GM19240 (cell line): ENCODE data around the gene TNFRSF14.
"Not testable (repeated sequence)": the region's sequence is repeated elsewhere in the genome, so short reads cannot be mapped to it uniquely, and the experiment has no call there.

Source experiments
- DNase-seq: peaks from one replicate; pipeline ENCODE4 v3.0.0; 2011; ENCODE audit warnings: low spot score; ENCODE audit not compliant: insufficient read length

TNFRSF14 gene

DNA sequence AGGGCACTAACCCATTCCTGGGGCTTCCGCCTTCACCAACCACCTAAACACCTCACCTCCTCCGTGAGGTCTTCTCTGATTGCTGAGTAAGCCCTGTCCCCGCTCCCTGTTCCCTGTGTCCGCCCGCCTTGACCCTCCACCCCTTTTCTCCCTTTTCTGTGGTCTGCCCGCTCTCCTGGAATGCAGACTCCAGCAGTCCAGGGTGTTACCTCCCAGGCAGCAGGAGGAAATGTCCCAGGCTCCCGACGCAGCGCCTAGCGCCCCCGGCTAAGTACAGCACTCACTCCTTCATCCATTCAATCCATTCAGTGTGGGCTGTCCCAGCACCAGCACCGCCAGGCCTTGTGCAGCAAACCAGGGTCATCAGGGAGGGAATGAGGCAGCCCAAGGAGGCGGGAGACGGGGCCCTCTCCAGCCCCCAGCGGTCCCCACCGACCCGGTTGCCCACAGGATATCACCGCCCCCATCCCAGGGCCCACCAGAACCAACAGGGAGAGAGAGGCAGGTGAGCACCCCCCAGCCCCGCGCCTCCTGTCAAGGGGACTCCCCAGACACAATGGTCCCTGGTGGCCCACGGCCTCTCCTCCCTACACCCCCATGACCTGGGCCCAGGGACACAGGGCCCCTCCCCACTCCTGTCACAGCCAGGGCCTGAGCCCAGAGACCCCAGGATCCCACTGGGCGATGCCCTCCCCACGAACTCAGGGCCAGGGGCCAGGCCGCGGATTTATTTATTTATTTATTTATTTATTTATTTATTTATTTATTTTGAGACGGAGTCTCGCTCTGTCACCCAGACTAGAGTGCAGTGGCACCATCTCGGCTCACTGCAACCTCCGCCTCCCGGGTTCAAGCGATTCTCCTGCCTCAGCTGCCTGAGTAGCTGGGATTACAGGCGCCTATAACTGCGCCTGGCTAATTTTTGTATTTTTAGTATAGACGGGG is 10.2 kb downstream of the TNFRSF14 start:
- no peak for DNase-seq

DNA sequence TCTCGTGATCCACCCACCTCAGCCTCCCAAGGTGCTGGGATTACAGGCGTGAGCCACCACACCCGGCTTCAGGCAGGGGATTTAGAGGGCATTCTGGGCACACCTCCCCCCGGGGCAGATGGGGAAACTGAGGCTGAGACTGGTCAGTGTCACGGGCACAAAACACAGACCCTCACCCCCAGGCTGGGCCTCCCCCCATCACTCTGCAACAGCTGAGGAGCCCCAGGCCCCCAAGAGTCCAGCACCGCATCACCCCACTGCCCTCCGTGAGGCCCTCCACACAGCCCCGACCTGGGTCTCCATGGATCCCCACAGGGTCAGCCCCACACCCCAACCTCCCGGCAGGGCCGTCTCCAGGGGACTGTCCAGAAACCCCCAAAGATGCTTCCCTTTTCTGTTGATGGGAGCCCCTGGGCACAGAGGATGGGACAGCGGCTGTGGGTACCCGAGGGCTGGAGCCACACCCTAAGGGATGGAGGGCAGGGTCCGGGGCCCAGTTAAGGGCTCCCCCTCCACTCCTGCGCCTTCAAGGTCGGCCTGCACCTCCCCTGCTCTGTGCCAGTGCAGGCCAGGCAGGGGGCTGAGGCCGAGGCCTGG is 11.0 kb downstream of the TNFRSF14 start:
- DNase-seq, result no peak

DNA sequence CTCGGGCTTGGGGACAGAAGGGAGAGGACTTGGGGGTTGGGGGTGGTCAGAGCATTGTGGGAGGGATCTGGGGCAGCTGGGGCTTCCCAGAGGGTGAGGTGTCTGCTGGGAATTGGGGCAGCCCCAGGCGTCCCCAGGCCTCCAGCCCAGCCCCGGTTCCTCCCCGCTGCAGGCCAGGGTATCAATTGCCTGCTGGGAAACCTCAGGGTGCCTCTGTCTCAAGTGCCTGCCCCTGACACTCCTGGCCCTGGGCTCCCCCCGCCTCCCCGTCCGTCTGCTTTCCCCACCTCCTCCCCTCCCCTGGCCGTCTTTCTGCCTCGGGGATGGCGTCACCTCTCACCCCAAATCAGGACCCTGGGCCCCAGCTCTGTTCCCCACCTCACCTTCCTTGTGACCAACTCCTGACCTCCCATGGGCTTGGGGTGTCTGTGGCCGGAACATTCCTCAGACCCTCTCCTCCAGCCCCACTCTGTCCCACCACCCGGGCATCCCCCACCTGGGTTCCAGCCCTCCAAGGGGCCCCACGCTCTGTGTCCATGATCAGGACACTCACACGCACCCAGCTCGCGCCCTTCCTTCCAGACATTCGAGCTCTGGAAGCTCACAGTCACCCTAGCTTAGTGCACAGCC is 12.1 kb downstream of the TNFRSF14 start:
- DNase-seq, result not testable (repeated sequence)

DNA sequence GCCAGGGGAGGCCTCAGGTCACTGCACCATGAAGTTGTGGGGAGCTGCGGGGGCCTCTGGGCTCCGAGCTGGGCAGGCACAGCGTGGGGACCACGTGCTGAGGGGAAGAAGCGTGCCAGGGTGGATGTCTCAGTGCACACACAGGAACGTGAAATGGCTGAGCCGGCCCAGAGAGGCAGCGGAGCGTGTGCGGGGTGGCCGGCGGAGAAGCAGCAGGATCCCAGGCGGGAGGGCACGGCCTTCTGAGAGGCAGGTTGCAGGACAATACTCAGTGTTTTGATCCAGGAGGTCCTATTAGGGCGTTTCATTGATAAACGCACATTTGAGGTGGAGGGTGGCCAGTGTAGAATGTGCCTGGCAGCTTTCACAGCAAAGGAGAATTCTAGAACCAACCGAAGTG is 12.9 kb downstream of the TNFRSF14 start:
- DNase-seq, result no peak

DNA sequence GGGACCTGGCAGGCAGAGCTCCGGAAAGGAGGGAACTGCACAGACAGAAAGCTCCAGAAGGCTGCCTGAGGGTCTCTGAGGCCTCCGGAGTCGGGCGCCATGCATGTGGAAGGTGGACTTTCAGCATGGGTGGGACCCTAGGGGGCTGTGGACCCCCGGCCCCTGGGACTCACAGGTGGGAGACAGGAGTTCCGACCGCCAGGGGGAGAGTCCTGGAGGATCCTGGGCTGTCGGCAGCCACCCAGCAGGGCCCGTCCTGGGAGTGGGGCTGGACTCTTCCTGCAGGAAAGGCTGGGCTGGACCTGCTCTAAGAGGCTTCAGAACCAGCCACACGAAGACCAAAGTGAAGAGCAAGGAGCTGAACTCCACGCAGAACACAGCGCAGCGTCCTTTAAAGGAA is 13.5 kb downstream of the TNFRSF14 start:
- not testable (repeated sequence) for DNase-seq

DNA sequence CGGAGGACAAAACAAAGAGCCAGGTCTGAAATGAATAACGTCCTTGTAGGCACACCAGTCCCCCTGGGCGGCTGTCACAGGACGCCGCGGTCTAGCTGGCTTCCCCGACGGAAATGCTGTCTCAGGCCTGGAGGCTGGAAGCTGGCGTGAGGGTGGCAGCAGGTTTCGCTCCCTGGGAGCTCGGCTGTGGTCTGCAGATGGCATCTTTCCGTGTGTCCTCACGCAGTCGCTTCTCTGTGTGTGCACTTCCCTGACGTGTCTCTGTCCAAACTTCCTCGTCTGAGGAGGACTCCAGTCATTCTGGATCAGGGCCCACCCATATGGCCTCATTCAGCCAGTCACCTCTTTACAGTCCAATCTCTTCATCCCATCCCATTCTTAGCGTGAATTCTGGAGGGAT is 14.2 kb downstream of the TNFRSF14 start:
- DNase-seq, result no peak

DNA sequence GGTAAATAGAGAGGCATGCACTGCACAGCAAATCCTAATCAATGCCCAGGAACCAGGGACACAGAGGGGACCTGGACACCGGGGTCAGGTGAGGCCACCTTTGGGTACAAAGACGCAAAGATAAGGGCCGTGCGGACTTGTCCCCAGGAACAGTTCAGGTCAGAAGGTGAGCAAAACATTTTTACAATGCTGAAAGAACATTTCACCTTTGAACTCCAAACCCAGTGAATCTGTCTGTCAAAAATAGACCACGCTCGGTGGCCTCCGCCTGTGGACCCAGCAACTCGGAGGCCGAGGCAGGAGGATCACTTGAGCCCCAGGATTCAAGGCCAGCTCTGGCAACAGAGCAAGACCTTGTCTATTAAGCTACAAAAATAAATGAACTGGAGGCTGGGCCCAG is 15.2 kb downstream of the TNFRSF14 start:
- DNase-seq, result no peak

DNA sequence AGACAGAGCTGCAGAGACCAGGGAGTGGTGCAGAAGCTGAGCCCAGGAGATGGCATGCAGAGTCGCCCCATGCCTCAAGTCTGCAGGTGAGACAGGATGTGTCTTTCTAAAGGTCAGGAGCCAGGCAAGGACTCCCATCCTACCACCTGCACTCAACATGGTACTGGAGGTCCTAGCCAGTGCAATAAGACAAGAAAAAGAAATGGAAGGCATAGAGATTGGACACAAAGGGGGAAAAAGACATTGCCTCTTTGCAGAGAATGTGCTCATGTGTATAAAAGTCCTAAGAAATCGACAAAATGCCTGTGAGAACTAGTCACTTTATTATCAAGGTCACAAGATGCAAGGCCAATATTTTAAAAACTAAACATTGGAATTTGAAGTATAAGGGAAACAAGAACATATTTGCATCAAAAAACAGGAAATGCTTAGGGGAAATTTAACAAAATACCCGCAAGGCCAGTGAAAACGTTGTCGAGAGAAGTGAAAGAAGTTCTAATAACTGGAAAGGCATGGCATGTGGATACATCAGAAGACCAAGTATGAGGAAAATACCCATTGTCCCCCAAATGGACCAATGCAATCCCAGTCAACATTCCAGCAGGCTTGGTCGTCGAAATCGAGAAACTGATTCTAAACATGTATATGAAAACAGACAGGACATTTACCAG is 17.2 kb downstream of the TNFRSF14 start:
- no peak for DNase-seq

DNA sequence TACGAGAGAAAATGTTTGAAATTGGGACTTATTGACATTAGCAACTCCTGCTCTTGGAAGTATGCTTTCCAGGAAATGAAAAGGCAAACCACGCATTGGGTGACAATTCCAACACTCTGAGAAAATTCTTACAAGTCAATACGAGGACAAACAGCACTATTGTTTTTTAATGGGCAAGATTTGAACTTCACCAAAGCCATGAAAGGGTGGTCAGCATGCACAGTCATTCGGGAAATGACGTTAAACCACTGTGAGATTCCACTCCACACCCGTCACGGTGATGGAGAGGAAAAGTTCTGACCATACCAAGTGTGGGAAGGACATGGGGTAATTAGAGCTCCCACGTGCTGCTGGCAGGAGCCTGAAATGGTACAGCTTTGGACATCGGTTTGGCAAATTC is 18.2 kb downstream of the TNFRSF14 start:
- no peak for DNase-seq

DNA sequence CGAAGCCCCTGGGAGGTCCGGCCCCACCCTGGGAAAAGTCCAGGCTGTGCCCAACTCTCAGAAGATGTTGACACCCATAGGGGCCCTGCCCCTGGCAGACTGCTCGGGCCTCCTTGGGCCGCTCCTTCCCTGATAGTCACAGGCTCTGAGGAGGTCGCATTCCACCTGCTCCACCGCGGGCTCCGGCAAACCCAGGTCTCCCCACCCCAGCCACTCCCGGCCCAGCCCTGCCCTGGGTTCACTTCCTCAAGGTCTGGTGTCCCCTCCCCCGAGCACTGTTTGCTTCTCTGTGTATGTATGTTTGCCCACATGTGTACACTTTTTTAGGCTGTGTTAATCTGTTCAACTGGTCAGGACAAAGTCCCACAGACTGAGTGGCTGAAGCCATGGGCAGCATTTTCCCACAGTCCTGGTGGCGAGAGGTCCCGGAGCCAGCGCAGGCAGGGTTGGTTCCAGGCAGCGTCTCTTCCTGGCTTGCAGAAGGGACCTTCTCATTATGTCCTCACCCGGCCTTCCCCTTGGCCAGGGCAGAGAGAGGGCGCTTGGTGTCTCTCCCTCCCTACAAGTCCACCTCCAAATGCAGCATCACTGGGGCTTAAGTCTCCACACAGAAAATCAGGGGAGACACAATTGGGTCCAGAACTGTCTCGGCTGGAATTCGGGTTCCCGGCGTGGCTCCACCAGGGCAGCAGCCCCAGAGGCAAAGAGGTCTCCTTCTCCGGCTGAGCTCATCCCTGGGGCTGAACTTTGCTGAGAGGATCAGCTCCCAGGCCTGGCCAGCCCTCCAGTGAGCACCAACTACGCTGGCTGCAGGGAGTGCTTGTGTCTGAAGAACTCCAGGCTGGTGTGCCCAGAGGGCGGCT is 19.9 kb downstream of the TNFRSF14 start:
- no peak for DNase-seq

DNA sequence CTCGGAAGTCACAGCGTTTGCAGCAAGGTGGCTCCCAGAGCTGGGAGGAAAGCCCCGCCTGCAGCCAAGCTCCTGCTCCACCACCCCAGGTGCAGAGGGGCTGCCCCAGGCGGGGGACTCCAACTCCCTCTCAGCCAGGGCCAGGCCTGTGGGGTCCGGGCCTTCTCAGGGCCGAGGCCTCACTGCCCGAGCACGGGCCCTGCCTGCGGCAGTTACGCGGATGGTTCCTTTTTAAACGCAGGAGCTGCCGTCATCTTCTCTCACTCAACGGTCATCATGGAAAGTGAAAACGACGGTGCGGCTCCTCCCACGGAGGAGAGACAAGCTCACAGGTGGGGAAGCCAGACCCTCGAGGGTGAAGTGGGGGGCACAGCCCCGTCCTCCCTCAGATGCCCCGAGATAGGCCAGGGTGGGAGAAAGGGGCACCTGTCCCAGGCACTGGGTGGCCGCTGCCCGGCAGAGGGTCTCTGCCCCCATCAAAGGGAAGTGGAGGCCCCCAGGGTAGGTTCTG is 21.4 kb downstream of the TNFRSF14 start:
- DNase-seq, result not testable (repeated sequence)

DNA sequence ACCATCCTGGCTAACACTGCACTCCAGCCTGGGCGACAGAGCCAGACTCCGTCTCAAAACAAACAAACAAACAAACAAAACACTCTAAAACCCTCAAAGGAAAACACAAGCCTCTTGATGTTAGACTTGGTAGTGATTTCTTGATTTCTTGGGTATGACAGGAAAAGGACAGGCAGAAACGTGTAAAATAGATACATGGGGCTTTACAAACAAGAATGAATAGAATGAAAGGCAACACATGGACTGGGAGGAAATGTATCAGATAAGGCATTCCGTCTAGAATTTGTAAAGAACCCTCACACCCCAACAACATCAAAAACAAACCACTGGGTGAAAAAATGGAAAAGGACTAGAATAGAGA is 22.6 kb downstream of the TNFRSF14 start:
- no peak for DNase-seq

DNA sequence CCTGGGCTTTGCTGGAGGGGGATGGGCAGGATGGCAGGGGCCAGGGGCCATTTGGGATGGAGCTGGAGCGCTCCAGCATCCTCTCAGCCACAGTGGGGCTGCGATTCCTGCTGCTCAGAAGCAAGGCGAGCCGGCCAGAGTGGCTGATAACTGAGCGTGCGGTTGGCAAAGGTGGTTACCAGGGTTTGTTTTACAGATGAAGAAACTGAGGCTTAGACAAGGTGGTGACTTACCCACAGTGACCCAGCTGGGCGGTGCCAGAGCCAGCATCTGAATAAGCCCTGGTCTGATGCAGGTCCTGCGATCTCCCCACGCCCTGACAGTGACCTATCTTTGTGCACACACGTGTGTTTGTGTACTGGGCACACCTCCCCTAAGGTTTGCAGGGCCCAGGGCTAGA is 24.5 kb downstream of the TNFRSF14 start:
- DNase-seq, result no peak

DNA sequence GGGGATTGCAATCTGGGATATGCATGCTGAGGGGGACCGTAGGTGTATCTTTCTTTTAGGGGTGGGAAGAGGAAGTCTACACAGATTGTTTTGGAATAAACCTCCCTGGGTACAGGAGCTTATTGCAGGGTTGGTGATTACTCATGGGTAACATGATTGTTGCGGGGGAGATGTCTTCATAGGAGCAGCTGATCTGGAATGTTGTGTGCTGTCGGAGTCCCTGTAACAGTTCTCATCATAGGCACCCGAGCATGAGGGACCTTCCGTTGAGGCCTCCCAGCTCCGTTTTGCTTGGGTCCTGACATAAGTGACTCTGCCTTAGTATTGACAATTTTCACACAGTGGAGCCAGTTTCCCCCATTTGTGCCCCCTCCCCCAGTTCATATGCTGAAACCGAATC is 26.2 kb downstream of the TNFRSF14 start:
- no peak for DNase-seq

DNA sequence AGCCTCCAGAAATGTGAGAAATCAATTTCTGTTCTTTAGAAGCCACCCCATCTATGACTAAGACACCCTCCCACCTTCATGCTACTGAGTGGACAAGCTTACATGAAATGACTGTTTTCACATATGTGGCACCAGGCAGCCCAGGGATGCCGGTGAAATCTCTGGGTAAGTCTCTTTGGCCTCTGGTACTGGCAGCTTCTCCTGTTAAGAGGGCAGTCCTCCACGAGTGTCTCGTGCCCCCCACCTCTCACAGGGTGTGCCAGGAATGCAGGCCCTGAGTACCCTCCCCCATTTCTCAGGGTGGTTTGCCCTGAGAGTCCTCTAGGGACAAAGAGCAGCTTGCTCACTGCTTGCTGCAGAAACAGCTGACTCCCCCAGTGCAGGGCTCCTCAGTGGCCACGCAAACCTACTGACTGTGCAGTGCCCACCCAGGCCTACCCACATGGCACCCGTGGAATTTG is 27.2 kb downstream of the TNFRSF14 start:
- no peak for DNase-seq

DNA sequence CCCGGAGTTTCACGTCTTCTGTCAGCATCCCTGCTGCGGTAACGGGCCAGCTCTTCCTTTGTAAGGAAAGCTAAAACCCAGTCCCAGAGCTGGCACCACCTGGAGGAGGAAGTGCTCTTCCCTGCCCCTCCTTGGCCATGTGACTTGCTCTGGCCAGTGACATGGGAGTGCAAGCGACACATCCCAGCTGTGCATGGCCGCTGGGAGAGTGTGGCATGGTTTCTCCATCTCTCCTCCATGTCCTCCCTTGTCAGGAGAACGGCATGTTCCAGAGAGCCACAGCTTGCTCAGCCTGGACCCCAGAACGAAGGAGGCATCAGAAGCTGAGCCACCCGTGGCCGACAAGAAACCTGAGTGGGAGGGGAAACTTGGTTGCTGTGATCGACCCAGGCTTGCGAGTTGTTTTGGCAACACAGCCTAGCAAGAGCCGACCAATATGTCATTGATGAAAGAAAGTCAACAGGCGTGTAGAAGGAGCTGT is 27.7 kb downstream of the TNFRSF14 start:
- DNase-seq, result no peak

DNA sequence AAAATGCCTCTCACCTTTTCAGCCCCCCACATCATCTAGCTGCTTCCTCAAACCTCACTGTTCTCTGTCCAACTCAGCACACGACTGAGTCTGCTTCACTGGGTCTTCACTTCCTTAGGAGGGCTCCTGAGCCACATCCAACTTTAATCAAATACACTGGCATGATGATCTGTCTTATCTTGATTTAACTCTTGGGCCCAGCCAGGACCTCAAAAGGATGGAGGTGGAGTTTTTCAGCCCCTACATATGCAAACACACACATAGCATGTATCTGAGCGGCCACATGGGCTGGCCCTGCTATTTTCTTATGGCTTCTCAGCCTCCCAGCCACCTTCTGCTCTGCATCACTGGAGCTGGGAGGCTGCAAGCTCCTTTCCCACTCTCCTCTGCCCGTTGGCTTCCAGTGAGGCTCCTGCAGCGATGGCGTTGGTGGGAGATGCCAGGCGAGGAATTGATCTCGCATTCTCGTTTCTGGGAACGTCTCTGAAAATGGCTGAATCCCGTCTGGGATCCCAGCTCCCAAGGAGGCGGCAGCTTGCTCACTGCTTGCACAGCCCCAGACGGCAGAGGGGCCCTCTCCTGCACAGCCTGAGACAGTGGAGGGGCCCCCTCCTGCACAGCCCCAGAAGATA is 28.6 kb downstream of the TNFRSF14 start:
- DNase-seq, result no peak

DNA sequence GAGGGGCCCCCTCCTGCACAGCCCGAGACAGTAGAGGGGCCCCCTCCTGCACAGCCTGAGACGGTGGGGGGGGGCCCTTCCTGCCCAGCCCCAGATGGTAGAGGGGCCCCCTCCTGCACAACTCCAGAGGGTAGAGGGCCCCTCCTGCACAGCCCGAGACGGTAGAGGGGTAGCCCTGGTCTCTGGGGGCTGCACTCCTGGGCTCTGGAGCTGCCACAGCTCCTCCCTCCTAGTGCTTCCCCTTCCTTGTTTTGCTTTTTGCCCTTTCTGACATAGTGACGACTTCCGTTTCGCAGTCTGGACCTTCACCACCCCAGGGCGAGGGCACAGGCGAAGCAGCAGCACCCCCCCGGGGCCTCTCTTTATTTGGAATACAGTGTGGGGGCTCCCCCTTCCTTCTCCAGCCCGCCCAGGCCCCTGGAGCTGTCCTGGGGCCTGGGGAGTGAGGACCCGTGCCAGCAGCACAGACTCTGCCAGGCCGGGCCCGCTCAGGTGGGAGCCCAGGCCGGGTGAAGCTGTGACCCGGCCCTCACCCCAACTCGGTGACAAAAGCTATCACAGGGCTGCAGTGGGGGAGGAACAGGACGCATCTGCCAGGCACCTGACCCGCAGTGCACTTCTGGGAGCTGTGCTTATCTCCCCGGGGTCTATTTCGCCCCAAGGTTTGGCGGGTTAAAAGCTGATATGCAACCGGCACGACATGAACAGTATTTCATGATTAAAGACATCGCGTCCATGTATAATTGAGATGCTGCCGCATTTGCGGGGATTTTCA is 29.3 kb downstream of the TNFRSF14 start:
- peak; percentile 52 for DNase-seq
